H9 (cell line): ENCODE data around the gene TUBA8. TPM values are rescaled to one million over a fixed set of nuclear protein-coding genes. Genes with fewer than 3 reads are reported as not detected.

Experiments
- DNase-seq: peaks from one replicate; pipeline ENCODE4 v3.0.0-alpha.2; 2017
- H2AFZ ChIP-seq: one replicate; pipeline ENCODE4 v1.6.1; 2013; ENCODE audit warnings: mild to moderate bottlenecking, low read length, control low read depth, moderate library complexity
- H2AK5ac ChIP-seq: 2 replicates; pipeline ENCODE4 v1.6.1; 2013; ENCODE audit warnings: low read length, control low read depth, mixed read lengths; ENCODE audit not compliant: insufficient read length
- H2BK120ac ChIP-seq: one replicate; pipeline ENCODE4 v1.6.1; 2013; ENCODE audit warnings: low read depth, mild to moderate bottlenecking, low read length, control low read depth, inconsistent platforms; ENCODE audit not compliant: poor library complexity, severe bottlenecking
- H2BK12ac ChIP-seq: 2 replicates; pipeline ENCODE4 v1.6.1; 2013; ENCODE audit warnings: low read length, control low read depth, mixed read lengths, low read depth; ENCODE audit not compliant: insufficient read length
- H2BK15ac ChIP-seq: 2 replicates; pipeline ENCODE4 v1.6.1; 2013; ENCODE audit warnings: low read depth, low read length, control low read depth
- H2BK20ac ChIP-seq: one replicate; pipeline ENCODE4 v1.6.1; 2013; ENCODE audit warnings: low read depth, mild to moderate bottlenecking, low read length, control low read depth, inconsistent platforms; ENCODE audit not compliant: poor library complexity, severe bottlenecking
- H2BK5ac ChIP-seq: 2 replicates; pipeline ENCODE4 v1.6.1; 2013; ENCODE audit warnings: low read length, control low read depth, mixed read lengths; ENCODE audit not compliant: insufficient read length
- H3K14ac ChIP-seq: 2 replicates; pipeline ENCODE4 v1.6.1; 2013; ENCODE audit warnings: low read length, control low read depth; ENCODE audit not compliant: insufficient read depth
- H3K18ac ChIP-seq: 2 replicates; pipeline ENCODE4 v1.6.1; 2013; ENCODE audit warnings: low read depth, mild to moderate bottlenecking, mixed read lengths, low read length, control low read depth; ENCODE audit not compliant: insufficient read length
- H3K23ac ChIP-seq: 2 replicates; pipeline ENCODE4 v1.6.1; 2013; ENCODE audit warnings: low read length, control low read depth, mixed read lengths, low read depth; ENCODE audit not compliant: insufficient read length
- H3K23me2 ChIP-seq: 2 replicates; pipeline ENCODE4 v1.6.1; 2013; ENCODE audit warnings: low read depth, mild to moderate bottlenecking, mixed read lengths, low read length, control low read depth; ENCODE audit not compliant: insufficient read length, poor library complexity, severe bottlenecking
- H3K27ac ChIP-seq: 2 replicates; pipeline ENCODE4 v1.5.1; 2013; ENCODE audit warnings: low read length, control low read depth, mixed read lengths, low read depth; ENCODE audit not compliant: insufficient read length
- H3K27me3 ChIP-seq: 2 replicates; pipeline ENCODE4 v1.6.1; 2013; ENCODE audit warnings: low read length, control low read depth, inconsistent platforms; ENCODE audit not compliant: insufficient read depth
- H3K4ac ChIP-seq: 2 replicates; pipeline ENCODE4 v1.6.1; 2013; ENCODE audit warnings: low read depth, mild to moderate bottlenecking, control low read depth, inconsistent platforms, low read length, moderate library complexity
- H3K4me1 ChIP-seq: 2 replicates; pipeline ENCODE4 v1.6.1; 2013; ENCODE audit warnings: low read length, control low read depth, inconsistent platforms; ENCODE audit not compliant: insufficient read depth
- H3K4me2 ChIP-seq: 2 replicates; pipeline ENCODE4 v1.6.1; 2013; ENCODE audit warnings: low read length, control low read depth, mixed read lengths; ENCODE audit not compliant: insufficient read length, insufficient read depth
- H3K56ac ChIP-seq: 2 replicates; pipeline ENCODE4 v1.6.1; 2013; ENCODE audit warnings: low read depth, mild to moderate bottlenecking, mixed read lengths, low read length, control low read depth; ENCODE audit not compliant: insufficient read length
- H3K79me1 ChIP-seq: 2 replicates; pipeline ENCODE4 v1.6.1; 2013; ENCODE audit warnings: low read depth, mild to moderate bottlenecking, moderate library complexity, low read length, control low read depth, inconsistent platforms; ENCODE audit not compliant: insufficient read depth, poor library complexity, severe bottlenecking
- H3K79me2 ChIP-seq: 2 replicates; pipeline ENCODE4 v1.6.1; 2013; ENCODE audit warnings: low read length, control low read depth, inconsistent platforms; ENCODE audit not compliant: insufficient read depth
- H3K9ac ChIP-seq: 2 replicates; pipeline ENCODE4 v1.6.1; 2013; ENCODE audit warnings: low read length, control low read depth, mixed read lengths; ENCODE audit not compliant: insufficient read length; ENCODE audit errors: extremely low read depth
- H3K9me3 ChIP-seq: one replicate; pipeline ENCODE4 v1.6.1; 2013; ENCODE audit warnings: low read depth, low read length, inconsistent platforms; ENCODE audit not compliant: control insufficient read depth
- H3T11ph ChIP-seq: one replicate; pipeline ENCODE4 v1.6.1; 2013; ENCODE audit warnings: mild to moderate bottlenecking, low read length, control low read depth, inconsistent platforms
- H4K20me1 ChIP-seq: one replicate; pipeline ENCODE4 v1.6.1; 2013; ENCODE audit not compliant: control insufficient read depth, insufficient read length, insufficient read depth
- H4K5ac ChIP-seq: 2 replicates; pipeline ENCODE4 v1.6.1; 2013; ENCODE audit warnings: low read depth, mild to moderate bottlenecking, mixed read lengths, low read length, control low read depth; ENCODE audit not compliant: insufficient read length
- H4K8ac ChIP-seq: replicated peaks from 2 replicates; pipeline ENCODE4 v1.6.1; 2013; ENCODE audit warnings: low read length, control low read depth, mixed read lengths, low read depth; ENCODE audit not compliant: insufficient read length
- H4K91ac ChIP-seq: 2 replicates; pipeline ENCODE4 v1.6.1; 2013; ENCODE audit warnings: low read depth, mild to moderate bottlenecking, moderate library complexity, mixed read lengths, low read length, control low read depth; ENCODE audit not compliant: insufficient read length
- H3K27ac Mint-ChIP-seq, 3 experiments: 2 replicates in 2 of 3; 3 replicates in 1 of 3; pipeline ENCODE4 v1.8.0; 2020 to 2021; ENCODE audit warnings: mixed read lengths in 3 of 3, mild to moderate bottlenecking in 1 of 3, moderate library complexity in 1 of 3
- H3K27me3 Mint-ChIP-seq: 2 replicates; pipeline ENCODE4 v1.8.0; 2021; ENCODE audit warnings: low read depth, mild to moderate bottlenecking, moderate library complexity, mixed read lengths
- H3K36me3 Mint-ChIP-seq, 3 experiments: 2 replicates in 2 of 3; 3 replicates in 1 of 3; pipeline ENCODE4 v1.8.0; 2020 to 2021; ENCODE audit warnings: low read depth in 3 of 3, mixed read lengths in 3 of 3; ENCODE audit not compliant: insufficient read depth in 1 of 3
- H3K4me1 Mint-ChIP-seq, 2 experiments: 2 replicates each; pipeline ENCODE4 v1.8.0; 2020; ENCODE audit warnings: mixed read lengths in 2 of 2
- H3K4me3 Mint-ChIP-seq, 2 experiments: 2 replicates in 1 of 2; 3 replicates in 1 of 2; pipeline ENCODE4 v1.8.0; 2020 to 2021; ENCODE audit warnings: mild to moderate bottlenecking in 2 of 2, mixed read lengths in 2 of 2, moderate library complexity in 1 of 2
- H3K9me3 Mint-ChIP-seq, 2 experiments: 2 replicates in 1 of 2; 3 replicates in 1 of 2; pipeline ENCODE4 v1.8.0; 2020; ENCODE audit warnings: mild to moderate bottlenecking in 2 of 2, mixed read lengths in 2 of 2, moderate library complexity in 1 of 2
- CTCF ChIP-seq: fragments of 200-600 bp; sonication (generic); conservative IDR thresholded peaks from 3 replicates; pipeline ENCODE4 v1.8.0; 2021; ENCODE audit warnings: antibody characterized with exemption, mild to moderate bottlenecking
- WGBS: extraction: QIAGEN DNeasy Blood & Tissue Kit; methylation state at CpG from one replicate; pipeline ENCODE4 v1.1.7; 2013; ENCODE audit warnings: missing lambda C conversion rate, low lambda C conversion rate, mixed read lengths; ENCODE audit not compliant: insufficient read length; ENCODE audit errors: extremely low coverage; 5-methylcytosine and 5-hydroxymethylcytosine counted together
- total RNA-seq: library from RNA; stranded (reverse); gene quantifications from 2 replicates; pipeline ENCODE4 v1.2.1, GENCODE V29; 2021

Gene TUBA8
- total RNA-seq, 1 experiment from 2014 or later: 2.0 TPM

DNA sequence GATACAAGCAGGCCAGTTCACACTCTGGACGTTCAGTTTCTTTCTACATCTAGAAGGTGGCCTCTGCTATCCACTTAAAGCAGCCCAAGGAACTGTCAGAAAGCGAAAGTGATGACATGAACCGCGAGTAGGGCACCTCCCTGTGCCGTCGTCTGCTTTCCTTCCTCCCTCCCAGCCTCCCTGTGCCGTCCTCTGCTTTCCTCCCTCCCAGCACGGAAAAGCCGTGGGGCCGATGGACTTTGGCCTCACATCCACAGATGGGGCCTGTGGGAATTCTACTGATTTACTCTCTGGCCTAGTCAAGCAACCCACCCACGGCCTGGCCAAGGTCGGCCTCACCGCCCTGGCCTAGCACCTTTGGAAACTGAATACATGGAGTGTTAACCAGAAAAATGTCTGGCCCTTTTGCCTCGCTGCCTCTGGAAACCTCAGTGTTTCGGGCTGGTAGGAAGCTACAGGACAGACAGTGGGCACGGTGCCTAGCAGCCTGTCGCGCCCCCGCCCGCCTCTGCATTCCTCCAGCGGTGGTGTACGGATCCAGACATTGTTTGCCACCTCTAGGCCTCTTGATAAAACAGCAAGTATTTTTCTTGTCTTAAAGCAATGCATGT, 18.6 kb upstream of the TUBA8 start:
- no peak overlapping the region for H2AK5ac ChIP-seq
- no peak overlapping the region for H4K8ac ChIP-seq
- WGBS: no CpG with 5 or more reads among the region's 22 CpGs
- no peak overlapping the region for H2BK120ac ChIP-seq
- no peak overlapping the region for H2AFZ ChIP-seq
- DNase-seq: no peak
- no peaks in the 10 kb centered on the region for H3K79me2 ChIP-seq
- Mint-ChIP-seq H3K36me3 (peaks cover 34 to 62% (median 48%) of the 10 kb centered on the region in 3 experiments), H3K27me3 (no peaks in the 10 kb centered on the region), H3K4me3 (no peak overlapping the region), H3K4me1 (peaks cover 3% of the 10 kb centered on the region in 2 experiments; a peak in 3 of 4 replicates), H3K27ac (peak overlapping the region in 1 of 3 experiments; percentile 73; a peak in 2 of 7 replicates), H3K9me3 (no peaks in the 10 kb centered on the region; a peak in 1 of 5 replicates)
- no peak overlapping the region for H3T11ph ChIP-seq
- H4K5ac ChIP-seq: no peak overlapping the region
- no peaks in the 10 kb centered on the region for H3K9me3 ChIP-seq
- no peaks in the 10 kb centered on the region for H3K23me2 ChIP-seq
- H2BK12ac ChIP-seq: no peak overlapping the region
- no peak overlapping the region for H3K14ac ChIP-seq
- no peaks in the 10 kb centered on the region for H3K27me3 ChIP-seq
- no peak overlapping the region for H3K18ac ChIP-seq
- H3K9ac ChIP-seq: no peak overlapping the region
- H4K91ac ChIP-seq: no peak overlapping the region
- H2BK15ac ChIP-seq: no peak overlapping the region
- no peak overlapping the region for H2BK5ac ChIP-seq
- no peak overlapping the region for H3K27ac ChIP-seq
- no peak overlapping the region for H3K4ac ChIP-seq
- no peak for TF ChIP-seq CTCF
- H2BK20ac ChIP-seq: no peak overlapping the region
- no peak overlapping the region for H3K23ac ChIP-seq
- no peak overlapping the region for H3K56ac ChIP-seq
- H3K79me1 ChIP-seq: no peaks in the 10 kb centered on the region
- H4K20me1 ChIP-seq: no peaks in the 10 kb centered on the region
- no peaks in the 10 kb centered on the region for H3K4me1 ChIP-seq
- no peak overlapping the region for H3K4me2 ChIP-seq
